Rectal smooth muscle tissue (tissue), 1 donor: Measurements from ENCODE around the gene EPN1.

Source experiments
- H3K27ac ChIP-seq: one replicate; pipeline ENCODE4 v1.7.0; 2013; ENCODE audit warnings: low read depth, low read length, inconsistent platforms
- H3K27me3 ChIP-seq: one replicate; pipeline ENCODE4 v1.7.0; 2013; ENCODE audit warnings: low read length; ENCODE audit not compliant: control insufficient read depth, insufficient read depth
- H3K36me3 ChIP-seq: one replicate; pipeline ENCODE4 v1.7.0; 2013; ENCODE audit warnings: low read length; ENCODE audit not compliant: control insufficient read depth, insufficient read depth
- H3K4me1 ChIP-seq: one replicate; pipeline ENCODE4 v1.7.0; 2013; ENCODE audit warnings: low read length; ENCODE audit not compliant: control insufficient read depth, insufficient read depth
- H3K4me3 ChIP-seq: one replicate; pipeline ENCODE4 v1.7.0; 2013; ENCODE audit warnings: low read length
- H3K9ac ChIP-seq: one replicate; pipeline ENCODE4 v1.7.0; 2013; ENCODE audit warnings: low read length

The EPN1 gene

GRCh38 chr19:55689411-55690108 is 14.5 kb downstream of the EPN1 start:
- Histone ChIP-seq H3K36me3 (peaks cover 42% of the 10 kb centered on the region), H3K4me3 (no peak overlapping the region), H3K9ac (no peak overlapping the region), H3K27ac (no peak overlapping the region), H3K4me1 (no peaks in the 10 kb centered on the region), H3K27me3 (no peaks in the 10 kb centered on the region)

GRCh38 chr19:55690109-55690768 is 15.2 kb downstream of the EPN1 start:
- Histone ChIP-seq H3K9ac (no peak overlapping the region), H3K4me3 (no peak overlapping the region), H3K27me3 (no peaks in the 10 kb centered on the region), H3K27ac (no peak overlapping the region), H3K4me1 (no peaks in the 10 kb centered on the region), H3K36me3 (peaks cover 44% of the 10 kb centered on the region)

DNA sequence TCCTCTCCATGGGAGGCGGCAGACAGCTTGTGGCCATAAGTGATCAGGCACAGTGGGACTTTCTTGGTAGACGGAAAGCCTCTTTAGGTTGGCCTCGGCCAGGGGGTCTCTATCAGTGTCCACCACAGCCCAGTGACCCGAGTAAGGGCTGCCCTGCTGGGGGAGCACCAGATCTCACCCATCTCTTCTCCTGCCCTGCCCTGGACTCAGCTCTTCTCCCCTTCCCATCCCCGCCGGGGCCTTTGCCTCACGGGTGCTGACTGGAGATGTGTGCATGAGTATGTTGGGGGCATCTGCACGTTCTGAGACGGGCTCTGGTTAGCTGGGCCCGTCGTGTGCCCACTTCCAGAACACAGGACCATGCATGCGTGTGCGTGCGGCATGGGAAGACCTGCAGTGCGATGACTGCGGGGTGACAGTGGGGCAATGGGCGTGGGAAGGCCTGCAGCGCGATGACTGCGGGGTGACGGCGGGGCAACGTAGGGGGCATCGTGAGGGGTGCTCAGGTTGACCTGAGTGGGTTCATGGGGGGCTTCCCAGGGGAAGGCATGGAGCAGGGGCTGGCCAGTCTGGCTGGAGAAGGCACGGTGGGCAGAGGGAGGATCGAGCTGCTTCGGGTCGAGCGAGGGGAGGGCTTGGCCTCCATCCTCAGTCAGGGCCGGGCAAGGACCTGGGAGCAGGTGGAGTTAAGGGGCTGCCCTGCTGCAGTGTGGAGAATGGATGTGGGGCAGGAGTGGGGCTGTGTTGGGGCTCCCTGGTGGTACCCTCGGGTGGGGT is 15.9 kb downstream of the EPN1 start:
- H3K36me3 ChIP-seq = peaks cover 41% of the 10 kb centered on the region
- H3K4me3 ChIP-seq = no peak overlapping the region
- H3K9ac ChIP-seq = no peak overlapping the region
- H3K4me1 ChIP-seq = no peaks in the 10 kb centered on the region
- H3K27me3 ChIP-seq = no peaks in the 10 kb centered on the region
- H3K27ac ChIP-seq = no peak overlapping the region

- Histone ChIP-seq H3K4me3 (no peak overlapping the region), H3K27me3 (no peaks in the 10 kb centered on the region), H3K4me1 (no peaks in the 10 kb centered on the region), H3K27ac (no peak overlapping the region), H3K9ac (no peak overlapping the region), H3K36me3 (peaks cover 44% of the 10 kb centered on the region)
These were observed 16.8 kb downstream of the EPN1 start for GRCh38 chr19:55691561-55692481.

DNA sequence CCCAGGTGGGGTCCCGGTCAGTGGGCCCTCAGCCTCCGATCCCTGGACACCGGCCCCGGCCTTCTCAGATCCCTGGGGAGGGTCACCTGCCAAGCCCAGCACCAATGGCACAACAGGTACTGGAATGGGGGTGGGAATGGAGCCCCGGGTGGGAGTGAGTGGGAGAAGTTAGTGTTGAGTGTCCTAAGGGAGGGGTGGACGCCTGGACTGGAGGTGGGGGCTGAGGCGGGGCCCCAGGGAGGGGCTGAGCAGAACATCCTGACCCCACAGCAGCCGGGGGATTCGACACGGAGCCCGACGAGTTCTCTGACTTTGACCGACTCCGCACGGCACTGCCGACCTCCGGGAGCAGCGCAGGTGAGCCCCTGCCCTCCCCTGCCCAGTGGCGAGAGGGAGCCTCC is 17.7 kb downstream of the EPN1 start:
- no peak overlapping the region for H3K4me3 ChIP-seq
- peaks cover 44% of the 10 kb centered on the region for H3K36me3 ChIP-seq
- H3K4me1 ChIP-seq = no peaks in the 10 kb centered on the region

GRCh38 chr19:55693336-55693974 is 18.4 kb downstream of the EPN1 start:
- H3K9ac ChIP-seq = no peak overlapping the region
- H3K27me3 ChIP-seq = no peaks in the 10 kb centered on the region
- H3K36me3 ChIP-seq = peaks cover 44% of the 10 kb centered on the region
- H3K4me1 ChIP-seq = no peaks in the 10 kb centered on the region
- no peak overlapping the region for H3K27ac ChIP-seq
- no peak overlapping the region for H3K4me3 ChIP-seq

More for the DNA sequence above, 17.7 kb downstream of the EPN1 start:
- Histone ChIP-seq H3K9ac (no peak overlapping the region), H3K27ac (no peak overlapping the region), H3K27me3 (no peaks in the 10 kb centered on the region)

GRCh38 chr19:55694241-55694655 is 19.2 kb downstream of the EPN1 start:
- no peak overlapping the region for H3K4me3 ChIP-seq
- no peak overlapping the region for H3K9ac ChIP-seq
- peaks cover 41% of the 10 kb centered on the region for H3K36me3 ChIP-seq
- H3K27me3 ChIP-seq = no peaks in the 10 kb centered on the region
- H3K4me1 ChIP-seq = no peaks in the 10 kb centered on the region
- no peak overlapping the region for H3K27ac ChIP-seq

- Histone ChIP-seq H3K36me3 (peaks cover 34% of the 10 kb centered on the region), H3K9ac (no peak overlapping the region)
These were observed 19.8 kb downstream of the EPN1 start for GRCh38 chr19:55694656-55695491.

GRCh38 chr19:55695511-55696290 is 20.7 kb downstream of the EPN1 start:
- peaks cover 26% of the 10 kb centered on the region for H3K36me3 ChIP-seq
- H3K4me3 ChIP-seq = no peak overlapping the region
- H3K4me1 ChIP-seq = no peaks in the 10 kb centered on the region
- H3K9ac ChIP-seq = no peak overlapping the region
- H3K27ac ChIP-seq = no peak overlapping the region
- H3K27me3 ChIP-seq = no peaks in the 10 kb centered on the region

More at GRCh38 chr19:55694656-55695491, 19.8 kb downstream of the EPN1 start:
- no peaks in the 10 kb centered on the region for H3K4me1 ChIP-seq
- no peak overlapping the region for H3K27ac ChIP-seq
- no peaks in the 10 kb centered on the region for H3K27me3 ChIP-seq
- no peak overlapping the region for H3K4me3 ChIP-seq

- H3K9ac ChIP-seq = no peak overlapping the region
- no peak overlapping the region for H3K4me3 ChIP-seq
These were observed 21.5 kb downstream of the EPN1 start for GRCh38 chr19:55696301-55697068.

More at GRCh38 chr19:55696301-55697068, 21.5 kb downstream of the EPN1 start:
- peaks cover 20% of the 10 kb centered on the region for H3K36me3 ChIP-seq
- no peak overlapping the region for H3K27ac ChIP-seq
- no peaks in the 10 kb centered on the region for H3K4me1 ChIP-seq
- no peaks in the 10 kb centered on the region for H3K27me3 ChIP-seq
